ENCODE results near the gene DNAJC28. TPM values are rescaled to one million over a fixed set of nuclear protein-coding genes. Genes with fewer than 3 reads are reported as not detected.
"Not testable (repeated sequence)": the region's sequence is repeated elsewhere in the genome, so short reads cannot be mapped to it uniquely, and the experiment has no call there.

The DNAJC28 gene
- total RNA-seq, 1 experiment from 2014 or later: 0.20 TPM

GRCh38 chr21:33481314-33481943, 10.1 kb downstream of the DNAJC28 start:
- no peak for DNase-seq (ENCODE audit: low spot score)

- no peak for DNase-seq (ENCODE audit: low spot score)
Measured at GRCh38 chr21:33480481-33481103, 10.9 kb downstream of the DNAJC28 start.

GRCh38 chr21:33479679-33480480, 11.6 kb downstream of the DNAJC28 start, which contains the start of gene TMEM50B:
Gene TMEM50B, minus strand, starts transcription at chr21:33479974. Its CDS starts 11,089 bp downstream, at chr21:33468885.
- DNase-seq (ENCODE audit: low spot score): peak; percentile 86

- DNase-seq (ENCODE audit: low spot score): peak; percentile 30
Measured at GRCh38 chr21:33478935-33479678, 12.4 kb downstream of the DNAJC28 start.

- DNase-seq (ENCODE audit: low spot score): no peak
Measured at GRCh38 chr21:33478182-33478581, 13.3 kb downstream of the DNAJC28 start.

GRCh38 chr21:33477066-33477465, 14.4 kb downstream of the DNAJC28 start:
- no peak for DNase-seq (ENCODE audit: low spot score)

- DNase-seq (ENCODE audit: low spot score): no peak
Measured at GRCh38 chr21:33473344-33473743, 18.2 kb downstream of the DNAJC28 start.

GRCh38 chr21:33470701-33471100, 20.8 kb downstream of the DNAJC28 start:
- no peak for DNase-seq (ENCODE audit: low spot score)

- not testable (repeated sequence) for DNase-seq (ENCODE audit: low spot score)
Measured at GRCh38 chr21:33469183-33469582, 22.3 kb downstream of the DNAJC28 start.

GRCh38 chr21:33461538-33462250, 29.8 kb downstream of the DNAJC28 start:
- no peak for DNase-seq (ENCODE audit: low spot score)

- no peak for DNase-seq (ENCODE audit: low spot score)
Measured at GRCh38 chr21:33458861-33459260, 32.7 kb downstream of the DNAJC28 start.

GRCh38 chr21:33455686-33456446, 35.6 kb downstream of the DNAJC28 start:
- DNase-seq (ENCODE audit: low spot score): no peak

GRCh38 chr21:33452362-33452761, 39.2 kb downstream of the DNAJC28 start:
- no peak for DNase-seq (ENCODE audit: low spot score)

- DNase-seq (ENCODE audit: low spot score): peak; percentile 13
Measured at GRCh38 chr21:33451634-33452071, 39.9 kb downstream of the DNAJC28 start.

GRCh38 chr21:33449616-33450015, 41.9 kb downstream of the DNAJC28 start:
- DNase-seq (ENCODE audit: low spot score): no peak

- DNase-seq (ENCODE audit: low spot score): not testable (repeated sequence)
Measured at GRCh38 chr21:33446620-33447019, 44.9 kb downstream of the DNAJC28 start.

- DNase-seq (ENCODE audit: low spot score): no peak
Measured at GRCh38 chr21:33444499-33444898, 47.0 kb downstream of the DNAJC28 start.

GRCh38 chr21:33443194-33443593, 48.3 kb downstream of the DNAJC28 start:
- no peak for DNase-seq (ENCODE audit: low spot score)

- DNase-seq (ENCODE audit: low spot score): peak; percentile 59
Measured at GRCh38 chr21:33441489-33442477, 49.7 kb downstream of the DNAJC28 start.
